Nucleus accumbens (tissue), 56 donors: ENCODE data around the gene GPR158.

Experiments used
- DNase-seq, 56 donors: peaks; one replicate each; lab custom pipeline; 2025; lab: John Stamatoyannopoulos, UW

Gene GPR158

GRCh38 chr10:25556457-25556856, 381.7 kb downstream of the GPR158 start:
- DNase-seq = no peak

GRCh38 chr10:25557136-25557535, 382.3 kb downstream of the GPR158 start:
- DNase-seq = no peak

- no peak for DNase-seq
Measured at GRCh38 chr10:25561758-25562157, 387.0 kb downstream of the GPR158 start.

GRCh38 chr10:25562547-25562946, 387.7 kb downstream of the GPR158 start:
- no peak for DNase-seq

- DNase-seq = no peak
Measured at GRCh38 chr10:25564351-25564750, 389.6 kb downstream of the GPR158 start.

GRCh38 chr10:25565570-25565969, 390.8 kb downstream of the GPR158 start:
- no peak for DNase-seq

- DNase-seq = no peak
Measured at GRCh38 chr10:25573316-25573715, 398.5 kb downstream of the GPR158 start.

GRCh38 chr10:25575343-25575742, 400.5 kb downstream of the GPR158 start:
- DNase-seq = no peak

GRCh38 chr10:25578061-25578460, 403.3 kb downstream of the GPR158 start:
- DNase-seq = no peak

GRCh38 chr10:25582961-25583360, 408.2 kb downstream of the GPR158 start:
- DNase-seq = no peak

GRCh38 chr10:25600651-25601050, 425.9 kb downstream of the GPR158 start:
- no peak for DNase-seq

- DNase-seq = no peak
Measured at GRCh38 chr10:25604591-25604990, 429.8 kb downstream of the GPR158 start.

- DNase-seq = no peak
Measured at GRCh38 chr10:25614652-25615051, 439.9 kb downstream of the GPR158 start.

GRCh38 chr10:25615926-25616325, 441.1 kb downstream of the GPR158 start:
- peak in 2 of 56 donors; percentile 2 to 9 for DNase-seq

GRCh38 chr10:25616903-25617592, 442.2 kb downstream of the GPR158 start:
- no peak for DNase-seq

- DNase-seq = no peak
Measured at GRCh38 chr10:25627606-25628005, 452.8 kb downstream of the GPR158 start.

- no peak for DNase-seq
Measured at GRCh38 chr10:25629333-25629732, 454.5 kb downstream of the GPR158 start.

GRCh38 chr10:25631471-25631870, 456.7 kb downstream of the GPR158 start:
- DNase-seq = no peak

- no peak for DNase-seq
Measured at GRCh38 chr10:25632802-25633201, 458.0 kb downstream of the GPR158 start.

GRCh38 chr10:25633542-25633941, 458.7 kb downstream of the GPR158 start:
- no peak for DNase-seq

- DNase-seq = no peak
Measured at GRCh38 chr10:25639646-25640045, 464.8 kb downstream of the GPR158 start.

- no peak for DNase-seq
Measured at GRCh38 chr10:25641595-25641994, 466.8 kb downstream of the GPR158 start.

GRCh38 chr10:25642721-25643120, 467.9 kb downstream of the GPR158 start:
- no peak for DNase-seq
